DND-41 (cell line): ENCODE data around the gene TRHDE.

Experiments used
- ATAC-seq: fragments of 200-7000 bp; cut with Tn5 transposase; 3 replicates; pipeline ENCODE4 v1.9.1; 2021; ENCODE audit warnings: low read depth; ENCODE audit not compliant: insufficient read depth
- DNase-seq: peaks from one replicate; pipeline ENCODE4 v3.0.0-alpha.2; 2020
- H2AFZ ChIP-seq: 2 replicates; pipeline ENCODE4 v1.6.0; 2012; ENCODE audit warnings: low read depth, low read length
- H3K27ac ChIP-seq: 2 replicates; pipeline ENCODE4 v1.5.1; 2012; ENCODE audit warnings: low read length, inconsistent platforms
- H3K27me3 ChIP-seq: fragments of 200-600 bp; sonication (generic); 2 replicates; pipeline ENCODE4 v1.6.0; 2012; ENCODE audit warnings: low read length, mild to moderate bottlenecking, inconsistent platforms; ENCODE audit not compliant: insufficient read depth, poor library complexity
- H3K36me3 ChIP-seq: 2 replicates; pipeline ENCODE4 v1.5.1; 2012; ENCODE audit warnings: low read length, inconsistent platforms; ENCODE audit not compliant: insufficient read depth
- H3K4me1 ChIP-seq: 2 replicates; pipeline ENCODE4 v1.5.1; 2012; ENCODE audit warnings: mild to moderate bottlenecking, low read length; ENCODE audit not compliant: insufficient read depth
- H3K4me2 ChIP-seq: 2 replicates; pipeline ENCODE4 v1.6.0; 2012; ENCODE audit warnings: mild to moderate bottlenecking, moderate library complexity, low read length, inconsistent platforms; ENCODE audit not compliant: insufficient read depth
- H3K4me3 ChIP-seq, 2 experiments: fragments of 200-600 bp in 1 of 2; shearing (Covaris generic) in 1 of 2; 2 replicates each; pipeline ENCODE4 v1.5.1; 2012 to 2016; ENCODE audit warnings: inconsistent platforms in 2 of 2, low read length in 2 of 2, mild to moderate bottlenecking in 2 of 2, low read depth in 1 of 2, moderate library complexity in 1 of 2
- H3K79me2 ChIP-seq: 2 replicates; pipeline ENCODE4 v1.6.0; 2012; ENCODE audit warnings: low read length, inconsistent platforms; ENCODE audit not compliant: insufficient read depth
- H3K9ac ChIP-seq: 2 replicates; pipeline ENCODE4 v1.6.0; 2012; ENCODE audit warnings: low read depth, mild to moderate bottlenecking, inconsistent platforms, low read length, moderate library complexity
- H3K9me3 ChIP-seq: 2 replicates; pipeline ENCODE4 v1.5.1; 2012; ENCODE audit warnings: low read length, moderate library complexity, mild to moderate bottlenecking, inconsistent platforms; ENCODE audit not compliant: insufficient read depth, severe bottlenecking
- H4K20me1 ChIP-seq: 2 replicates; pipeline ENCODE4 v1.6.0; 2012; ENCODE audit warnings: low read length; ENCODE audit not compliant: insufficient read depth
- EZH2 ChIP-seq: IDR thresholded peaks from 3 replicates; pipeline ENCODE4 v1.6.1; 2012; ENCODE audit warnings: borderline replicate concordance, low read depth, mild to moderate bottlenecking, moderate library complexity, low read length, inconsistent platforms; ENCODE audit not compliant: severe bottlenecking
- TF ChIP-seq, protein P1 (sequence below): IDR thresholded peaks from 2 replicates; pipeline ENCODE4 v1.5.1; 2012; ENCODE audit warnings: borderline replicate concordance, low read length, moderate library complexity, mild to moderate bottlenecking; ENCODE audit not compliant: poor library complexity, severe bottlenecking; ENCODE audit errors: extremely low read depth

TRHDE gene

DNA sequence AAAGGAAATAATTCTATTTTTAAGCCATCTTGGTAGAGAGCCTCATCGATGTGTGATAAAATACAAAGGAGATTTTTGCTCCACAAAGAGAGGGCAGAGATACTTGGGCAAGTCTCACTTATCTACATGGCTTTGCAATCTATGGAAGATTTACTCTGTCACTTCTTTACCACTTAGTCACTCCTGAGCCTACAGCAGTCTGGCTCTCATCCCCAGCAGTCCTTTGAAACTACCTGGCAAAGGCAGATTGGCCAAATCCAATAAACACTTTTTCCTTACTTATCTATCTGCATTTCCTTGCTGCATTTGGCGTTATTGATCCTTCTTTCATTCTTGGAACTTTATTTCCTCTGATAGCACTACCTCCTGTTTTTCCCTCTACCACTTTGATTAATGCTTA lies 170.0 kb downstream of the TRHDE start:
- no peak for TF ChIP-seq EZH2
- TF ChIP-seq, protein P1, sequence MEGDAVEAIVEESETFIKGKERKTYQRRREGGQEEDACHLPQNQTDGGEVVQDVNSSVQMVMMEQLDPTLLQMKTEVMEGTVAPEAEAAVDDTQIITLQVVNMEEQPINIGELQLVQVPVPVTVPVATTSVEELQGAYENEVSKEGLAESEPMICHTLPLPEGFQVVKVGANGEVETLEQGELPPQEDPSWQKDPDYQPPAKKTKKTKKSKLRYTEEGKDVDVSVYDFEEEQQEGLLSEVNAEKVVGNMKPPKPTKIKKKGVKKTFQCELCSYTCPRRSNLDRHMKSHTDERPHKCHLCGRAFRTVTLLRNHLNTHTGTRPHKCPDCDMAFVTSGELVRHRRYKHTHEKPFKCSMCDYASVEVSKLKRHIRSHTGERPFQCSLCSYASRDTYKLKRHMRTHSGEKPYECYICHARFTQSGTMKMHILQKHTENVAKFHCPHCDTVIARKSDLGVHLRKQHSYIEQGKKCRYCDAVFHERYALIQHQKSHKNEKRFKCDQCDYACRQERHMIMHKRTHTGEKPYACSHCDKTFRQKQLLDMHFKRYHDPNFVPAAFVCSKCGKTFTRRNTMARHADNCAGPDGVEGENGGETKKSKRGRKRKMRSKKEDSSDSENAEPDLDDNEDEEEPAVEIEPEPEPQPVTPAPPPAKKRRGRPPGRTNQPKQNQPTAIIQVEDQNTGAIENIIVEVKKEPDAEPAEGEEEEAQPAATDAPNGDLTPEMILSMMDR: no peak
- Histone ChIP-seq H3K4me2 (no peak overlapping the region), H3K36me3 (no peaks in the 10 kb centered on the region), H3K9ac (no peak overlapping the region), H3K79me2 (no peaks in the 10 kb centered on the region), H2AFZ (no peak overlapping the region), H3K9me3 (no peaks in the 10 kb centered on the region), H3K4me1 (no peaks in the 10 kb centered on the region), H3K27me3 (no peaks in the 10 kb centered on the region), H3K27ac (no peak overlapping the region), H4K20me1 (no peaks in the 10 kb centered on the region), H3K4me3 (no peak overlapping the region)
- DNase-seq: no peak
- no peak for ATAC-seq

DNA sequence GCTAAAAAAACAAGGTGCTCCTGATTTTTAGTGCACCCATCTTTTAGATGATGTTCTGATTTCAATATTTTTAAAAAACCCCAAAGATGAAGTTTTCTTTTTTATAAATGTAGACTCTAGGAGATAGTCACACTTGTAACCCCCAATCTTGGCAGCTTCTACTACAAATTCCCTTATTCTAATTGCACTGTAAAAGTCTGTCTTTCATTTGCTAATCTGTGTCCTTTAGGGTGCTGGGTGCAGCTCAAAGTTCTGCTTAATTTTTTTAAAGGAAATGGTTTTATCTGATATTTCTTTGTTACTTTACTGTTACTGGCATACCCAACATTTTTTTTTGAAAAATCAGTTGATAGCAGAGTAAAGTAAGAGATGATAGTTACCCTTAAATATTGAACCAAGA lies 172.0 kb downstream of the TRHDE start:
- ATAC-seq: no peak
- H3K4me3 ChIP-seq: no peak overlapping the region
- TF ChIP-seq, protein P1: no peak
- TF ChIP-seq EZH2: no peak

DNA sequence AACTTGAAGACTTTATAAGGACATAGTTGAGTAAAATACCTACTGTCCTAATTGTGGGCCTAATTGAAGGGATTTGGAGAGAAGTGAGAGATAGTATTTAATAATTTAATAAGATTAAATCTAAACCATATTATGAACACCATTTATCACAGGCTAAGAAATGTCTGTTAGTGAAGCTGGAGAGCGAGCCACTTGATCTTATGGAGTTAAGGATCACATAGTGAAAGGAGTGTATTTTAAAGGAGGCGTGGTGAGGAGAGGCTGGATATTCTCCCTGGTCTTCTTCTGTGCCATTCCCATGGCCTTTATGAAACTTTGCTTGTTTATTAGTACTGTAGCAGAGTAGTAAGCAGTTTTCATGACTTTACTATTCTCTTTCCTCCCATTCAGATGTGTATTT lies 172.4 kb downstream of the TRHDE start:
- no peak overlapping the region for H2AFZ ChIP-seq
- no peak overlapping the region for H3K4me2 ChIP-seq
- no peak overlapping the region for H3K27ac ChIP-seq
- no peaks in the 10 kb centered on the region for H3K79me2 ChIP-seq
- H3K4me3 ChIP-seq: no peak overlapping the region
- no peak for ATAC-seq
- no peak for DNase-seq
- H3K9ac ChIP-seq: no peak overlapping the region
- H3K4me1 ChIP-seq: no peaks in the 10 kb centered on the region
- TF ChIP-seq EZH2: no peak
- TF ChIP-seq, protein P1: no peak
- no peaks in the 10 kb centered on the region for H4K20me1 ChIP-seq
- no peaks in the 10 kb centered on the region for H3K36me3 ChIP-seq
- H3K27me3 ChIP-seq: no peaks in the 10 kb centered on the region
- H3K9me3 ChIP-seq: no peaks in the 10 kb centered on the region

More for the DNA sequence above, 172.0 kb downstream of the TRHDE start:
- no peak for DNase-seq
- H3K79me2 ChIP-seq: no peaks in the 10 kb centered on the region
- H3K9ac ChIP-seq: no peak overlapping the region
- H3K4me1 ChIP-seq: no peaks in the 10 kb centered on the region
- no peaks in the 10 kb centered on the region for H3K27me3 ChIP-seq
- H3K36me3 ChIP-seq: no peaks in the 10 kb centered on the region
- H2AFZ ChIP-seq: no peak overlapping the region
- H3K27ac ChIP-seq: no peak overlapping the region
- no peak overlapping the region for H3K4me2 ChIP-seq
- H3K9me3 ChIP-seq: no peaks in the 10 kb centered on the region
- no peaks in the 10 kb centered on the region for H4K20me1 ChIP-seq

DNA sequence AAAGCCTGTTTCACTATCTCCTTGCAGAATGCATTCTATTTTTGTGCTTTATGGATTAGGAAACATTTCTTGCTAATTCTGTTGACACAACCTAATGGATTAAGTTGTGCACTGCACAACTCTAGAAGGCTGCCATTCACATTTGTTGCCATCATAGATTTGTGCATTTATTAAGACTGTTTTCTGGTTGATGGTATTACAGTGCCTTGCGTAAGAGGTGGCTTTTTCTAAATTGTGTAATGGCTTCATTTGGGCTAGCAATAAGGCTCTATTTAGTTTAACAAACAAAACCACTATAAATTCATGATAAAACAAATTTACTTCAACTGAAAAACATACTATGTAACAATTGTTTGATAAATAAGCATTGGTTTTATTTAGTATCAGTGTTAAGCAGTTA lies 175.9 kb downstream of the TRHDE start:
- ATAC-seq (no peak), DNase-seq (no peak)
- Histone ChIP-seq H2AFZ (no peak overlapping the region), H3K27ac (no peak overlapping the region), H3K27me3 (no peaks in the 10 kb centered on the region), H3K79me2 (no peaks in the 10 kb centered on the region), H4K20me1 (no peaks in the 10 kb centered on the region), H3K4me1 (no peaks in the 10 kb centered on the region), H3K9me3 (no peaks in the 10 kb centered on the region), H3K4me3 (no peak overlapping the region), H3K9ac (no peak overlapping the region), H3K4me2 (no peak overlapping the region), H3K36me3 (no peaks in the 10 kb centered on the region)
- TF ChIP-seq, protein P1: no peak
- no peak for TF ChIP-seq EZH2
